Measurements from ENCODE around the gene PIEZO2.

DNA sequence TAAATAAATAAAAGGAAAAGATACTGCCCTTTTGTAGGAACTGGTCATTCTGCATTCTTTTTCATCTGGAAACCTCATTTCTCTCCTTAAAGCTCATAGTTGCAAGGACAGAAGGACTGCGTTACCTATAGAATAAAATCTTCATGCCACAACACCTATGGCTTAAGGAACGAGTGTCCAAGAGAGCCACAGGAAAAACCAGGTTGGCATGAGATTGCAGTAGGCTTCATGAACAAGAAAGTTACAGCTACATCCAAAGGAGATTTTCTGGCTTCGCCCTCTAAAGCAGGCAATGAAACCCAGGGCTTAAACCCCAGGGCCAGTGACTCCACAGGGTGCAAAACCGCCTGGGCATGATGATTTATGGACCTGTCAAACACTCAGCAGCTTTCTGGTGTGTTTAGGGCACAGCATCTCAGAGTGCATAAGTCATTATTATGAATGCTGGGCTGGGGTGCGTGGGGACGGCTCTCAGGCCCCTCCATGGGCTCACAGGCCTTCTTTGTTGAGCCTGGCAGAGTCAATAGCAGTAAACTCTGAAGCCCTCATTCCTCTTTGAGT is 30.7 kb upstream of the PIEZO2 start:
- TF ChIP-seq, protein P1, sequence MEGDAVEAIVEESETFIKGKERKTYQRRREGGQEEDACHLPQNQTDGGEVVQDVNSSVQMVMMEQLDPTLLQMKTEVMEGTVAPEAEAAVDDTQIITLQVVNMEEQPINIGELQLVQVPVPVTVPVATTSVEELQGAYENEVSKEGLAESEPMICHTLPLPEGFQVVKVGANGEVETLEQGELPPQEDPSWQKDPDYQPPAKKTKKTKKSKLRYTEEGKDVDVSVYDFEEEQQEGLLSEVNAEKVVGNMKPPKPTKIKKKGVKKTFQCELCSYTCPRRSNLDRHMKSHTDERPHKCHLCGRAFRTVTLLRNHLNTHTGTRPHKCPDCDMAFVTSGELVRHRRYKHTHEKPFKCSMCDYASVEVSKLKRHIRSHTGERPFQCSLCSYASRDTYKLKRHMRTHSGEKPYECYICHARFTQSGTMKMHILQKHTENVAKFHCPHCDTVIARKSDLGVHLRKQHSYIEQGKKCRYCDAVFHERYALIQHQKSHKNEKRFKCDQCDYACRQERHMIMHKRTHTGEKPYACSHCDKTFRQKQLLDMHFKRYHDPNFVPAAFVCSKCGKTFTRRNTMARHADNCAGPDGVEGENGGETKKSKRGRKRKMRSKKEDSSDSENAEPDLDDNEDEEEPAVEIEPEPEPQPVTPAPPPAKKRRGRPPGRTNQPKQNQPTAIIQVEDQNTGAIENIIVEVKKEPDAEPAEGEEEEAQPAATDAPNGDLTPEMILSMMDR (conservative IDR thresholded peaks at IDR 0.05; ENCODE audit: low read depth, low read length) = no peak
- TF ChIP-seq EZH2 (IDR thresholded peaks at IDR 0.05; ENCODE audit: borderline replicate concordance, low read depth, low read length, poor library complexity, severe bottlenecking) = no peak
